Mammary epithelial cell (primary cell): Measurements from ENCODE around the gene DNAJB14.

ENCODE experiments used
- CTCF ChIP-seq, 2 donors: IDR thresholded peaks in 1 of 2; conservative IDR thresholded peaks in 1 of 2; 2 replicates each; pipeline ENCODE4 v1.5.1; 2011 to 2012; ENCODE audit warnings: inconsistent platforms in 2 of 2, low read length in 2 of 2, mild to moderate bottlenecking in 2 of 2, control low read depth in 1 of 2, low read depth in 1 of 2; ENCODE audit not compliant: insufficient read depth in 1 of 2; ENCODE audit errors: extremely low read depth in 1 of 2
- EZH2 ChIP-seq: IDR thresholded peaks from 2 replicates; pipeline ENCODE4 v1.6.1; 2012; ENCODE audit warnings: low read length, inconsistent platforms, borderline replicate concordance

GRCh38 chr4:99965674-99966350 is 19.4 kb upstream of the DNAJB14 start:
- no peak for TF ChIP-seq CTCF (conservative IDR thresholded peaks at IDR 0.05 in 1 of 2, IDR thresholded peaks at IDR 0.05 in 1 of 2; ENCODE audit: extremely low read depth in 1 of 2, insufficient read depth in 1 of 2, low read depth in 1 of 2, low read length in 2 of 2)
- TF ChIP-seq EZH2: no peak
